ENCODE results near the gene TRPM1.

TRPM1 gene

GRCh38 chr15:31101262-31102038 lies at the start of gene TRPM1:
TRPM1 (minus strand) TSS chr15:31101725; CDS start chr15:31081355, 20,370 bp downstream.
- DNase-seq (ENCODE audit: low read depth in 1 of 2, low spot score in 1 of 2): no peak
- no peak for TF ChIP-seq JUND (IDR thresholded peaks at IDR 0.05; ENCODE audit: low read depth)
- in situ Hi-C loops (cut with HindIII; ENCODE audit: low pct_unique_long_range_greater_than_20kb, low sequenced_read_pairs): no loop called here

DNA sequence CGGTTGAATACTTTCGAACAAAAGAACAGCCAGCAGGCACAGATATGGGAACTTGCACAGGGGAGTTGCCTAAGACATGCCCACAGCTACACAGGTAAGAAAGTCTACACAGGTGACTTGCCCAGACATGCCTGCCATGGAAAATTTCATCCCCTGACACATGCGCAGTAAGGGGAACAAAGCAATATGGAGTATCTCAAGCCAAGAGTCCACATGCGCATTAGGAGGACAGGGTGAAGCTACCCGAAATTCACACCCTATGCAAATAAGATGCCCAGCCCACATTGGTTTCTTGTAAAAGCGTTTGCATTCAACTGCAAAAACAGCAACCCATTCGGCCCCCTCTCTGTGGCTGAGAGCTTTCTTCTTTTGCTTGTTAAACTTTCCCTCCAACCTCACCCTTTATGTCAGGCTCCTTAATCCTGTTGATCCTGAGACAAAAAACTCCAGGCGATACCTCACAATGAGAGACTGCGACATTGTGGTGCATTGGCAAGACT lies 49.3 kb upstream of the TRPM1 start:
- no peak for TF ChIP-seq JUND (IDR thresholded peaks at IDR 0.05; ENCODE audit: low read depth)
- DNase-seq (ENCODE audit: low read depth in 1 of 2, low spot score in 1 of 2): peak in 1 of 2 experiments; percentile 15
- in situ Hi-C loops (cut with HindIII; ENCODE audit: low pct_unique_long_range_greater_than_20kb, low sequenced_read_pairs): no loop called here

DNA sequence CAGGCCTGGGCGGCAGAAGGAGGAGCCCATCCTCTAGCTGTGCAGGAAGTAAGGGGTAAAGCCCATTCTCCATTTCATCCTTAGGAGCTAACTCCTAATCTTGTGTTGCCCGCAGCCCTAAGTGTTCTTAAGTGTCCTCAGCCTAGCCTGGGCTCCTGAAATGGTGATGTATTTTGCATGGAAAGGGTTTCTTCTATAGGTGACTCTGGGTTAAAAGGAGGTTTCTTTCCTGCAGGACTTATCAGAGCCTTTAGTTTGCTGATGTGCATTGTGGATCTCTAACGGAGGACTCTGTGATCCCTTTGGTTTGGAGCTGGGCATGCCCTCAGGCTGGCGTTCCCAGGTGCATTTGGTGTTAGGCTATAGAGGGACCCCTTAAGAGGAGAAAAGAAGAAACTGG lies 48.5 kb upstream of the TRPM1 start:
- in situ Hi-C loops (cut with HindIII; ENCODE audit: low pct_unique_long_range_greater_than_20kb, low sequenced_read_pairs): no loop called here
- no peak for TF ChIP-seq JUND (IDR thresholded peaks at IDR 0.05; ENCODE audit: low read depth)
- no peak for DNase-seq (ENCODE audit: low read depth in 1 of 2, low spot score in 1 of 2)

DNA sequence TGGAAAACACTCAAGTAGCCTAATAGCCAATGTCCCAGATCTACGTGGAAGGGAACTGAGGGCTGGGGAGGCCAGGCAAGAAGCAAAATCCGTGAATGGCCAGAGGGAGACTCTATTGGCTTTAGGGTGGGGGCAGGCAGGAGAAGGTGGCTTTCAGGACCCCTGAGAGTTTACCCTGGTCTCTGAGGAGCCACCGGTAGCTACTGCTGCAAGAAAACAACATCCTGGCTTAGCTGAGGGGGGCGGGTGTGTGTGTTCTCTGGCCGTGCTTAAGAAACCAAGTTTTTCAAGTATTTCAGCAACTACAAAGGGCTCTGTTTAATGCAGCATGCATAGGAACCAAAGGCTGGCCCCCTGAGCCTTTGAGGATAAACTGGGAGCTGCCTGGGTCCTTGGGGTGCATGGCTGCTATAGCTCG lies 47.6 kb upstream of the TRPM1 start:
- no peak for TF ChIP-seq JUND (IDR thresholded peaks at IDR 0.05; ENCODE audit: low read depth)
- no peak for DNase-seq (ENCODE audit: low read depth in 1 of 2, low spot score in 1 of 2)
- in situ Hi-C loops (cut with HindIII; ENCODE audit: low pct_unique_long_range_greater_than_20kb, low sequenced_read_pairs): no loop called here

DNA sequence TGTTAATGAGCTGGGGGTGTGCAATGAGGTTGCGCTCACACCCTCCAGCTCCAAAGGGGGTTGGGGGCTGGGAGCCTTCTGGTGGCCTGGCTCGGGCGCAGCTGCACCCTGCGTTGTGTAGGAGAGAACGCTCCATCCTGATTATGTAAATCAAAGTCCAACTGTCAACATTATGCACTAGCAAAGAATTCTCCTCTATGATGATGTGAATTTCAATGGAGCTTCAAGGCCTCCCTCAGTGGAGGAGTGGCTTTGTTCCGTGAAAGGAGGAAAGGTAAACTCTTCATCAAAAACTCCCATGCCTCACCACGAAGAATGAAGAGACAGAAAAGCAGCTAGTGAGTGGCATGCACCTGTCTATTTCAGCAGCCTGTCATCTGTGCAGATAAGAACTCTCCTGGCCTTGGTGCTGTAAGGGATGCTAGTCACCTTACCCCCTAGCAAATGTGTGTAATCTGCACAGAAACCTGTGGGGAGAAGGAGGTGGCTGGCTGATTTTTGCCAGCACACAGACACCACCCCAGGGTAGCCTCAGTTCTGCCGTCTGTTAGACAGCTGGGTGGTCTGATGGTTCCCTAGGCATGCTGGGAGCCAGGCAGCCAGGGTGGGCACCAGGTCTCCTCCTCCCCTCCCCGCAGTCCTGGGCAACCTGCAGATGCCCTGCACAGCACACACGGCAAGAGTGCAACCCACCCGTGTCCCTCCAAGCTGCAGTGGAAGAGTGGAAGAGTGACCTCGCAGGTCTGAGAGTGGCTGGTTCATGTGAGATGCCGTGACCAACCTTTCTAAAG lies 47.0 kb upstream of the TRPM1 start:
- in situ Hi-C loops (cut with HindIII; ENCODE audit: low pct_unique_long_range_greater_than_20kb, low sequenced_read_pairs): no loop called here
- no peak for DNase-seq (ENCODE audit: low read depth in 1 of 2, low spot score in 1 of 2)
- TF ChIP-seq JUND (IDR thresholded peaks at IDR 0.05; ENCODE audit: low read depth): no peak

- TF ChIP-seq JUND (IDR thresholded peaks at IDR 0.05; ENCODE audit: low read depth): no peak
- in situ Hi-C loops (cut with HindIII; ENCODE audit: low pct_unique_long_range_greater_than_20kb, low sequenced_read_pairs): no loop called here
- no peak for DNase-seq (ENCODE audit: low read depth in 1 of 2, low spot score in 1 of 2)
These were observed 46.4 kb upstream of the TRPM1 start for GRCh38 chr15:31147944-31148296.

DNA sequence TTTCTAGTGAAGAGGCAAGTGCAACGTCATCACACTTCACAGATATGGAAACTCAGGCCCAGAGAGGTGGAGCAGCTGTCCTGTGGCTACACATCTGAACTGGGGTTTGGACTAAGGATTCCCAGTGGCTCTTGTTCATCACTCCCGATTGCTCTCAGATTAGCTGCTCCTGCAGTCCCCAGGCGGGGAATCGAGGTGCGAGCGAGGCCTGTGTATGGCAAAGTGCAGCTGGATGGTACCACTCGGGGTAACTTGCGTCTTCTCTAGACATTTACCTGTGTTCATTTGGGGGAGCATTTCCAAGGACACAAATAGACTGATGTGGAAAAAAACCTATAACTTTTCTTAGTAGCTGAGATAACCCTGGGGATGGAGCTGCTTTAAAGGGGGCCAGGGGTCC lies 45.9 kb upstream of the TRPM1 start:
- TF ChIP-seq JUND (IDR thresholded peaks at IDR 0.05; ENCODE audit: low read depth): no peak
- in situ Hi-C loops (cut with HindIII; ENCODE audit: low pct_unique_long_range_greater_than_20kb, low sequenced_read_pairs): no loop called here
- no peak for DNase-seq (ENCODE audit: low read depth in 1 of 2, low spot score in 1 of 2)

GRCh38 chr15:31145271-31145911 lies 43.9 kb upstream of the TRPM1 start:
- peak in 1 of 2 experiments; percentile 13 for DNase-seq (ENCODE audit: low read depth in 1 of 2, low spot score in 1 of 2)
- in situ Hi-C loops (cut with HindIII; ENCODE audit: low pct_unique_long_range_greater_than_20kb, low sequenced_read_pairs): no loop called here

DNA sequence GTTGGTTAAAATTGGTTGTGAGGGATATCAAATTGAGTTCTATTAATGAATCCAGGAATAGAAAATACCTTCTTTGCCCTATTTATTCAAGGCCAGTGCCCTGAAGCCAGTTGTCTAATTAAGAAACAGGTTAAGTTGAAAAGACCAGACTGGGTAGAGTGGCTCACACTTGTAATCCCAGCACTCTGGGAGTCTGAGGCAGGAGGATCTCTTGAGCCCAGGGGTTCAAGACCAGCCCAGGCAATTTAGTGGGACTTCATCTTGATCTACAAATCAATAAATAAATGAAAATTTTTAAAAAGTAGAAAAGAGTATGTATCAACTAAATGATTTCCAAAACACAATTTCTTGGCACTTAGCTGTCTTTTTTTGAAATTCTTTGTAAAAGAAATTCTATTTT lies 40.3 kb upstream of the TRPM1 start:
- in situ Hi-C loops (cut with HindIII; ENCODE audit: low pct_unique_long_range_greater_than_20kb, low sequenced_read_pairs): no loop called here
- TF ChIP-seq JUND (IDR thresholded peaks at IDR 0.05; ENCODE audit: low read depth): no peak
- no peak for DNase-seq (ENCODE audit: low read depth in 1 of 2, low spot score in 1 of 2)

More at GRCh38 chr15:31145271-31145911, 43.9 kb upstream of the TRPM1 start:
- no peak for TF ChIP-seq JUND (IDR thresholded peaks at IDR 0.05; ENCODE audit: low read depth)

- TF ChIP-seq JUND (IDR thresholded peaks at IDR 0.05; ENCODE audit: low read depth): no peak
- in situ Hi-C loops (cut with HindIII; ENCODE audit: low pct_unique_long_range_greater_than_20kb, low sequenced_read_pairs): no loop called here
- no peak for DNase-seq (ENCODE audit: low read depth in 1 of 2, low spot score in 1 of 2)
These were observed 35.2 kb upstream of the TRPM1 start for GRCh38 chr15:31136607-31137328.

GRCh38 chr15:31136016-31136415 lies 34.5 kb upstream of the TRPM1 start:
- TF ChIP-seq JUND (IDR thresholded peaks at IDR 0.05; ENCODE audit: low read depth): no peak
- no peak for DNase-seq (ENCODE audit: low read depth in 1 of 2, low spot score in 1 of 2)
- in situ Hi-C loops (cut with HindIII; ENCODE audit: low pct_unique_long_range_greater_than_20kb, low sequenced_read_pairs): no loop called here

DNA sequence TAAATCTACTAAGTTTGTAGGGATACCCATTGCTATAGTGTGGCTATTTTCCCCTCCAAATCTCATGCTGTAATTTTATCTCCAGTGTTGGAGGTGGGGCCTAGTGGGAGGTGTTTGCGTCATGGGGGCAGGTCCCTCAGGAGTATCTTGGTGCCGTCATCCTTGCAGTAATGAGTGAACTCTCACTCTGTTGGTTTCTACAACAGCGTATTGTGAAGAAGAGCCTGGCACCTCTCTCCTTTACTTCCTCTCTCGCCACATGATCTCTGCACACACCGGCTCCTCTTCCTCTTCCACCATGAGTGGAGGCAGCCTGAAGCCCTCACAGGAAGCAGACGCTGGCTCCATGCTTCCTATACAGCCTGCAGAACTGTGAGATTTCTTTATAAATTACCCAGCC lies 34.0 kb upstream of the TRPM1 start:
- in situ Hi-C loops (cut with HindIII; ENCODE audit: low pct_unique_long_range_greater_than_20kb, low sequenced_read_pairs): no loop called here
- TF ChIP-seq JUND (IDR thresholded peaks at IDR 0.05; ENCODE audit: low read depth): no peak
- no peak for DNase-seq (ENCODE audit: low read depth in 1 of 2, low spot score in 1 of 2)

Data from T47D (cell line).